ENCODE results near the gene SLC25A42.

DNA sequence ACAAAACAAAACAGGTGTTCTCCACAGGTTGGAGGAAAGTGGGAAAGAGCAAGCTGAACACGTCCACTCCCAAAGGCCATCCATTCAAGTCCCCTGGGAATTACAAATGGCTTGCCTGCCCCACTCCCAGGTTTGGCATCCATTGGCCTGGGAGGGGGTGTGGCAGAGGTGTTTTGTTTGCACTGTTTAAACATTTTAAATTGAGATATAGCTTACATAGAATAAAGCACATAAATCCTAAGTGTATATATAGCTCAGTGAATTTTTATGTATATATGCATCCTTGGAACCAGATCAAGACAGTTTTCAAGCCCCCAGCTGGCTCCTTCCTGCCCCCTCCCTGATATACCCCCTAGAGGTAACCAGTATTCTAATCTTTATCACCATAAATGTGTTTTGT lies 12.7 kb downstream of the SLC25A42 start:
- TF ChIP-seq, protein P1, sequence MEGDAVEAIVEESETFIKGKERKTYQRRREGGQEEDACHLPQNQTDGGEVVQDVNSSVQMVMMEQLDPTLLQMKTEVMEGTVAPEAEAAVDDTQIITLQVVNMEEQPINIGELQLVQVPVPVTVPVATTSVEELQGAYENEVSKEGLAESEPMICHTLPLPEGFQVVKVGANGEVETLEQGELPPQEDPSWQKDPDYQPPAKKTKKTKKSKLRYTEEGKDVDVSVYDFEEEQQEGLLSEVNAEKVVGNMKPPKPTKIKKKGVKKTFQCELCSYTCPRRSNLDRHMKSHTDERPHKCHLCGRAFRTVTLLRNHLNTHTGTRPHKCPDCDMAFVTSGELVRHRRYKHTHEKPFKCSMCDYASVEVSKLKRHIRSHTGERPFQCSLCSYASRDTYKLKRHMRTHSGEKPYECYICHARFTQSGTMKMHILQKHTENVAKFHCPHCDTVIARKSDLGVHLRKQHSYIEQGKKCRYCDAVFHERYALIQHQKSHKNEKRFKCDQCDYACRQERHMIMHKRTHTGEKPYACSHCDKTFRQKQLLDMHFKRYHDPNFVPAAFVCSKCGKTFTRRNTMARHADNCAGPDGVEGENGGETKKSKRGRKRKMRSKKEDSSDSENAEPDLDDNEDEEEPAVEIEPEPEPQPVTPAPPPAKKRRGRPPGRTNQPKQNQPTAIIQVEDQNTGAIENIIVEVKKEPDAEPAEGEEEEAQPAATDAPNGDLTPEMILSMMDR (IDR thresholded peaks at IDR 0.05), result no peak
- TF ChIP-seq POLR2A (IDR thresholded peaks at IDR 0.05), result no peak
